Endothelial cell of umbilical vein (primary cell): ENCODE measurements around the gene CHRNA3. TPM values are rescaled to one million over a fixed set of nuclear protein-coding genes. Genes with fewer than 3 reads are reported as not detected.

ENCODE experiments used
- BruUV-seq: library from RNA; stranded (reverse); fragments of 400-500 nt; replicated peaks from 2 replicates; lab custom pipeline; 2021; lab: Mats Ljungman, UMichigan
- CTCF ChIA-PET: fragments of 300-600, 350-600 bp; sonication (Branson Sonifier 250); formaldehyde crosslinking; loops from one replicate; lab custom pipeline; 2021; ENCODE audit warnings: antibody characterized with exemption, inconsistent platforms; lab: Charles Lee
- POLR2A ChIA-PET: fragments of 300-600, 350-600 bp; sonication (Branson Sonifier 250); formaldehyde crosslinking; loops from one replicate; lab custom pipeline; 2021; ENCODE audit warnings: antibody characterized with exemption, inconsistent platforms; lab: Charles Lee
- DNase-seq: peaks from one replicate; pipeline ENCODE4 v3.0.0-alpha.2; 2011; ENCODE audit warnings: low read depth, low spot score
- FAIRE-seq: peaks from 2 replicates; lab custom pipeline; 2011; peaks lifted over from hg19 to GRCh38; lab: Jason Lieb, UNC
- H2AFZ ChIP-seq: 2 replicates; pipeline ENCODE4 v1.6.0; 2012; ENCODE audit warnings: low read depth, low read length, control low read depth, inconsistent platforms
- H3K27ac ChIP-seq: 2 replicates; pipeline ENCODE4 v1.5.1; 2011; ENCODE audit warnings: low read depth, mild to moderate bottlenecking, control low read depth, low read length, moderate library complexity; ENCODE audit not compliant: insufficient read depth
- H3K27me3 ChIP-seq, 2 experiments: 2 replicates each; pipeline versions ENCODE4 v1.6.0 to v1.6.1; 2011; ENCODE audit warnings: low read length in 2 of 2, mixed read lengths in 1 of 2; ENCODE audit not compliant: control insufficient read depth in 2 of 2, insufficient read depth in 2 of 2
- H3K36me3 ChIP-seq, 2 experiments: 2 replicates in 1 of 2; 3 replicates in 1 of 2; pipeline ENCODE4 v1.5.1; 2011; ENCODE audit warnings: low read length in 2 of 2, mild to moderate bottlenecking in 1 of 2, moderate library complexity in 1 of 2; ENCODE audit not compliant: control insufficient read depth in 2 of 2, insufficient read depth in 2 of 2; ENCODE audit errors: extremely low read depth in 1 of 2
- H3K4me1 ChIP-seq: 3 replicates; pipeline ENCODE4 v1.5.1; 2011; ENCODE audit warnings: mild to moderate bottlenecking, low read length; ENCODE audit not compliant: control insufficient read depth, insufficient read depth; ENCODE audit errors: extremely low read depth
- H3K4me2 ChIP-seq: 2 replicates; pipeline ENCODE4 v1.6.1; 2011; ENCODE audit warnings: low read length, control low read depth, mixed read lengths; ENCODE audit not compliant: insufficient read depth
- H3K4me3 ChIP-seq, 3 experiments: fragments of 200-600 bp in 1 of 3; sonication (generic), shearing (Covaris generic) in 1 of 3; replicated peaks in 1 of 3; 2 replicates each; pipeline ENCODE4 v1.5.1; 2011 to 2016; ENCODE audit warnings: control low read depth in 3 of 3, low read length in 3 of 3, mild to moderate bottlenecking in 2 of 3, inconsistent platforms in 1 of 3, low read depth in 1 of 3, moderate library complexity in 1 of 3; ENCODE audit not compliant: insufficient read depth in 1 of 3
- H3K79me2 ChIP-seq: 2 replicates; pipeline ENCODE4 v1.6.0; 2012; ENCODE audit warnings: low read length, inconsistent platforms; ENCODE audit not compliant: control insufficient read depth, insufficient read depth
- H3K9ac ChIP-seq: replicated peaks from 2 replicates; pipeline ENCODE3; 2011; ENCODE audit warnings: low read length, control low read depth; ENCODE audit not compliant: insufficient read depth; ENCODE audit errors: extremely low read depth
- H3K9me1 ChIP-seq: replicated peaks from 3 replicates; pipeline ENCODE4 v1.6.0; 2011; ENCODE audit warnings: mild to moderate bottlenecking, low read length; ENCODE audit not compliant: control insufficient read depth, insufficient read depth; ENCODE audit errors: extremely low read depth
- H3K9me3 ChIP-seq: replicated peaks from 2 replicates; pipeline ENCODE4 v1.5.1; 2012; ENCODE audit warnings: low read length, inconsistent platforms; ENCODE audit not compliant: control insufficient read depth, insufficient read depth
- H4K20me1 ChIP-seq: replicated peaks from 2 replicates; pipeline ENCODE3; 2011; ENCODE audit warnings: mild to moderate bottlenecking, low read length; ENCODE audit not compliant: control insufficient read depth, insufficient read depth; ENCODE audit errors: extremely low read depth
- EZH2 ChIP-seq: IDR thresholded peaks from 2 replicates; pipeline ENCODE4 v1.6.1; 2012; ENCODE audit warnings: borderline replicate concordance, low read depth, mild to moderate bottlenecking, moderate library complexity, low read length, inconsistent platforms; ENCODE audit not compliant: severe bottlenecking
- FOS ChIP-seq: IDR thresholded peaks from 2 replicates; pipeline ENCODE4 v1.6.1; 2011; ENCODE audit warnings: mild to moderate bottlenecking, low read length, moderate library complexity, borderline replicate concordance; ENCODE audit not compliant: insufficient read depth
- GATA2 ChIP-seq: IDR thresholded peaks from 2 replicates; pipeline ENCODE4 v1.7.0; 2011; ENCODE audit warnings: low read depth, mild to moderate bottlenecking, moderate library complexity, mixed read lengths, low read length; ENCODE audit not compliant: insufficient read length, insufficient read depth
- JUN ChIP-seq: IDR thresholded peaks from 2 replicates; pipeline ENCODE4 v1.6.1; 2011; ENCODE audit warnings: borderline replicate concordance, low read depth; ENCODE audit not compliant: insufficient read length, insufficient read depth
- MAX ChIP-seq: IDR thresholded peaks from 2 replicates; pipeline ENCODE4 v1.6.1; 2011; ENCODE audit not compliant: insufficient read depth, insufficient read length
- MYC ChIP-seq: IDR thresholded peaks from one replicate; pipeline ENCODE4 v1.6.1; 2011; ENCODE audit warnings: mild to moderate bottlenecking, low read depth, low read length
- POLR2A ChIP-seq: IDR thresholded peaks from 2 replicates; pipeline ENCODE4 v1.6.1; 2012; ENCODE audit warnings: low read depth, mild to moderate bottlenecking, control low read depth, low read length
- POLR2AphosphoS5 ChIP-seq: IDR thresholded peaks from 2 replicates; pipeline ENCODE4 v1.6.1; 2012; ENCODE audit warnings: low read depth, mild to moderate bottlenecking, control low read depth, low read length, moderate library complexity; ENCODE audit not compliant: insufficient read depth
- dilution Hi-C: fragments of 300-500 bp; cut with MboI; formaldehyde crosslinking; loops from one replicate; pipeline ENCODE4 v1.15.0; 2019; ENCODE audit warnings: low sequenced_read_pairs; ENCODE audit not compliant: extremely low pct_ligation_motif_present
- intact Hi-C: fragments of 100-400 bp; cut with micrococcal nuclease; formaldehyde crosslinking; loops from one replicate; pipeline ENCODE4 v1.10.0; 2022
- polyA plus RNA-seq, 4 experiments: library from polyadenylated mRNA; depleted of rRNA in 3 of 4; stranded (reverse) in 3 of 4; unstranded in 1 of 4; fragments of >200 nt; gene quantifications; 2 replicates each; pipeline versions ENCODE4 v1.2.1 to v1.2.3, GENCODE V29; 2011 to 2012; ENCODE audit warnings: missing spikeins in 1 of 4
- total RNA-seq: library from RNA; stranded (reverse); gene quantifications from 2 replicates; pipeline ENCODE4 v1.2.3, GENCODE V29; 2021
- TF ChIP-seq, protein P1 (sequence below), 2 donors: IDR thresholded peaks; 1 replicate in 1 of 2; 2 replicates in 1 of 2; pipeline ENCODE4 v1.5.1; 2011; ENCODE audit warnings: low read length in 2 of 2, mild to moderate bottlenecking in 2 of 2, moderate library complexity in 2 of 2, control low read depth in 1 of 2, inconsistent platforms in 1 of 2, low read depth in 1 of 2; ENCODE audit not compliant: insufficient read depth in 1 of 2; ENCODE audit errors: extremely low read depth in 1 of 2

CHRNA3 gene
- total and polyA plus RNA-seq, 2 donors (not counting 3 experiments of a cell fraction or from before 2014, with no cell fraction given), result not detected

GRCh38 chr15:78626381-78626995, 5.7 kb upstream of the CHRNA3 start:
- no peak overlapping the region for H2AFZ ChIP-seq
- intact Hi-C loops (no loop called here), dilution Hi-C loops (no loop called here)
- no peaks in the 10 kb centered on the region for H3K9me3 ChIP-seq
- TF ChIP-seq MAX (no peak), JUN (no peak)
- no peaks in the 10 kb centered on the region for H4K20me1 ChIP-seq
- no peak overlapping the region for H3K27ac ChIP-seq
- no peak overlapping the region for H3K4me3 ChIP-seq
- no peak for FAIRE-seq
- no peaks in the 10 kb centered on the region for H3K4me1 ChIP-seq
- H3K79me2 ChIP-seq, result no peaks in the 10 kb centered on the region
- ChIA-PET CTCF (interaction anchor here (1.1 to 3.2 kb wide), 2 partner anchors 12 kb away, joined by 3 to 12 read pairs; no protein-coding TSS in a partner anchor), POLR2A (no interaction called here)
- H3K27me3 ChIP-seq, result peaks cover 15 to 23% of the 10 kb centered on the region in 2 experiments
- H3K36me3 ChIP-seq, result no peaks in the 10 kb centered on the region
- H3K9me1 ChIP-seq, result no peaks in the 10 kb centered on the region
- H3K4me2 ChIP-seq, result no peak overlapping the region
- no TSS peak for BruUV-seq
- H3K9ac ChIP-seq, result no peak overlapping the region
- no peak for DNase-seq

GRCh38 chr15:78625606-78626280, 4.9 kb upstream of the CHRNA3 start:
- dilution Hi-C loops (no loop called here), intact Hi-C loops (no loop called here)
- no peaks in the 10 kb centered on the region for H3K4me1 ChIP-seq
- no peaks in the 10 kb centered on the region for H4K20me1 ChIP-seq
- H3K79me2 ChIP-seq, result no peaks in the 10 kb centered on the region
- no peak overlapping the region for H3K4me2 ChIP-seq
- no peaks in the 10 kb centered on the region for H3K9me3 ChIP-seq
- no peak overlapping the region for H3K4me3 ChIP-seq
- H3K9me1 ChIP-seq, result no peaks in the 10 kb centered on the region
- peaks cover 20 to 29% of the 10 kb centered on the region in 2 experiments for H3K27me3 ChIP-seq
- no peak overlapping the region for H3K9ac ChIP-seq
- no peak for TF ChIP-seq MYC
- TF ChIP-seq FOS, result no peak
- TF ChIP-seq EZH2, result no peak
- no peak for TF ChIP-seq POLR2AphosphoS5
- TF ChIP-seq JUN, result no peak
- no peak for TF ChIP-seq MAX
- no peak for TF ChIP-seq POLR2A
- TF ChIP-seq GATA2, result no peak
- TF ChIP-seq, protein P1, sequence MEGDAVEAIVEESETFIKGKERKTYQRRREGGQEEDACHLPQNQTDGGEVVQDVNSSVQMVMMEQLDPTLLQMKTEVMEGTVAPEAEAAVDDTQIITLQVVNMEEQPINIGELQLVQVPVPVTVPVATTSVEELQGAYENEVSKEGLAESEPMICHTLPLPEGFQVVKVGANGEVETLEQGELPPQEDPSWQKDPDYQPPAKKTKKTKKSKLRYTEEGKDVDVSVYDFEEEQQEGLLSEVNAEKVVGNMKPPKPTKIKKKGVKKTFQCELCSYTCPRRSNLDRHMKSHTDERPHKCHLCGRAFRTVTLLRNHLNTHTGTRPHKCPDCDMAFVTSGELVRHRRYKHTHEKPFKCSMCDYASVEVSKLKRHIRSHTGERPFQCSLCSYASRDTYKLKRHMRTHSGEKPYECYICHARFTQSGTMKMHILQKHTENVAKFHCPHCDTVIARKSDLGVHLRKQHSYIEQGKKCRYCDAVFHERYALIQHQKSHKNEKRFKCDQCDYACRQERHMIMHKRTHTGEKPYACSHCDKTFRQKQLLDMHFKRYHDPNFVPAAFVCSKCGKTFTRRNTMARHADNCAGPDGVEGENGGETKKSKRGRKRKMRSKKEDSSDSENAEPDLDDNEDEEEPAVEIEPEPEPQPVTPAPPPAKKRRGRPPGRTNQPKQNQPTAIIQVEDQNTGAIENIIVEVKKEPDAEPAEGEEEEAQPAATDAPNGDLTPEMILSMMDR (IDR thresholded peaks at IDR 0.05; ENCODE audit: extremely low read depth in 1 of 2, insufficient read depth in 1 of 2, low read depth in 1 of 2, low read length in 2 of 2), result no peak
- H3K27ac ChIP-seq, result no peak overlapping the region
- ChIA-PET CTCF (no interaction called here), POLR2A (no interaction called here)
- H2AFZ ChIP-seq, result no peak overlapping the region
- no peaks in the 10 kb centered on the region for H3K36me3 ChIP-seq
- FAIRE-seq (no peak), DNase-seq (no peak)
- no TSS peak for BruUV-seq
